Upper lobe of left lung (tissue), 4 donors: ENCODE results near the gene GVQW3.

Source experiments
- POLR2A ChIP-seq, 4 donors: fragments of 450-650 bp; IDR thresholded peaks; one replicate each; pipeline ENCODE4 v1.5.1; 2016 to 2017; ENCODE audit warnings: antibody characterized with exemption in 4 of 4, mild to moderate bottlenecking in 2 of 4
- POLR2AphosphoS5 ChIP-seq, 2 donors: sonication (generic); formaldehyde crosslinking; IDR thresholded peaks; one replicate each; pipeline ENCODE4 v1.5.1; 2017; ENCODE audit warnings: antibody characterized with exemption in 2 of 2

- no peak for TF ChIP-seq POLR2AphosphoS5 (IDR thresholded peaks at IDR 0.05)
- no peak for TF ChIP-seq POLR2A (IDR thresholded peaks at IDR 0.05)
Measured at GRCh38 chr11:76436020-76436419, 54.9 kb downstream of the GVQW3 start.
